GM18508 (cell line): ENCODE measurements around the gene KLHL18.

Experiments
- ATAC-seq: cut with Tn5 transposase; IDR thresholded peaks from one replicate; pipeline ENCODE4 v1.9.1; 2021; ENCODE audit warnings: moderate number of reproducible peaks; ENCODE audit not compliant: insufficient read depth, unreplicated experiment

The KLHL18 gene

GRCh38 chr3:47381317-47382157 is 98.8 kb downstream of the KLHL18 start:
- peak; percentile 23 for ATAC-seq

GRCh38 chr3:47384425-47384824 is 101.7 kb downstream of the KLHL18 start:
- ATAC-seq = no peak

- ATAC-seq = no peak
Measured at GRCh38 chr3:47385007-47385406, 102.3 kb downstream of the KLHL18 start.

- ATAC-seq = no peak
Measured at GRCh38 chr3:47385796-47386195, 103.1 kb downstream of the KLHL18 start.

- ATAC-seq = no peak
Measured at GRCh38 chr3:47392933-47393332, 110.2 kb downstream of the KLHL18 start.

- ATAC-seq = no peak
Measured at GRCh38 chr3:47394140-47394870, 111.6 kb downstream of the KLHL18 start.

GRCh38 chr3:47394881-47395280 is 112.1 kb downstream of the KLHL18 start:
- no peak for ATAC-seq
